CD14-positive monocyte (primary cell): ENCODE results near the gene CNOT1. TPM values are rescaled to one million over a fixed set of nuclear protein-coding genes. Genes with fewer than 3 reads are reported as not detected.
A peak's percentile ranks its signal among the peaks of the same experiment; 100 is the strongest.

Source experiments
- DNase-seq, 3 donors: peaks; one replicate each; pipeline ENCODE4 v3.0.0-alpha.2; 2011 to 2022
- H2AFZ ChIP-seq: 2 replicates; pipeline ENCODE4 v1.6.0; 2012; ENCODE audit warnings: mild to moderate bottlenecking, low read depth, low read length, inconsistent platforms; ENCODE audit not compliant: insufficient read depth, poor library complexity, severe bottlenecking
- H3K27ac ChIP-seq, 2 donors: 1 replicate in 1 of 2; 2 replicates in 1 of 2; pipeline ENCODE4 v1.5.1; 2012 to 2013; ENCODE audit warnings: low read length in 2 of 2, control low read depth in 1 of 2, inconsistent platforms in 1 of 2, low read depth in 1 of 2, mild to moderate bottlenecking in 1 of 2
- H3K27me3 ChIP-seq, 2 donors: one replicate each; pipeline versions ENCODE4 v1.6.0 to v1.6.1; 2011 to 2013; ENCODE audit warnings: low read length in 2 of 2; ENCODE audit not compliant: control insufficient read depth in 2 of 2, insufficient read depth in 2 of 2
- H3K36me3 ChIP-seq, 2 donors: replicated peaks in 1 of 2; 1 replicate in 1 of 2; 2 replicates in 1 of 2; pipeline versions ENCODE4 v1.5.1 to v1.6.1; 2012 to 2013; ENCODE audit warnings: low read length in 2 of 2, control low read depth in 1 of 2, inconsistent platforms in 1 of 2, mild to moderate bottlenecking in 1 of 2; ENCODE audit not compliant: insufficient read depth in 2 of 2, control insufficient read depth in 1 of 2
- H3K4me1 ChIP-seq, 2 donors: 1 replicate in 1 of 2; 2 replicates in 1 of 2; pipeline versions ENCODE4 v1.5.1 to v1.6.1; 2012 to 2013; ENCODE audit warnings: low read length in 2 of 2, control low read depth in 1 of 2, inconsistent platforms in 1 of 2, mild to moderate bottlenecking in 1 of 2, moderate library complexity in 1 of 2; ENCODE audit not compliant: insufficient read depth in 2 of 2, control insufficient read depth in 1 of 2
- H3K4me2 ChIP-seq: replicated peaks from 2 replicates; pipeline ENCODE3; 2012; ENCODE audit warnings: low read length, moderate library complexity, mild to moderate bottlenecking; ENCODE audit not compliant: poor library complexity, severe bottlenecking; ENCODE audit errors: extremely low read depth
- H3K4me3 ChIP-seq, 3 experiments: fragments of 200-600 bp in 1 of 3; sonication (generic) in 1 of 3; replicated peaks in 1 of 3; 1 replicate in 2 of 3; 2 replicates in 1 of 3; pipeline ENCODE4 v1.5.1; 2011 to 2013; ENCODE audit warnings: low read length in 3 of 3, mild to moderate bottlenecking in 3 of 3, control low read depth in 2 of 3, low read depth in 2 of 3, inconsistent platforms in 1 of 3, moderate library complexity in 1 of 3
- H3K79me2 ChIP-seq: 2 replicates; pipeline ENCODE4 v1.6.0; 2012; ENCODE audit warnings: mild to moderate bottlenecking, control low read depth, inconsistent platforms, low read length, moderate library complexity; ENCODE audit not compliant: insufficient read depth
- H3K9ac ChIP-seq: 2 replicates; pipeline ENCODE4 v1.6.0; 2017; ENCODE audit warnings: low read length, mild to moderate bottlenecking; ENCODE audit not compliant: insufficient read depth, poor library complexity, severe bottlenecking
- H3K9me3 ChIP-seq, 2 donors: replicated peaks in 1 of 2; 1 replicate in 1 of 2; 2 replicates in 1 of 2; pipeline versions ENCODE4 v1.5.1 to v1.6.1; 2012 to 2013; ENCODE audit warnings: low read length in 2 of 2, control low read depth in 1 of 2; ENCODE audit not compliant: control insufficient read depth in 1 of 2, insufficient read depth in 1 of 2
- H4K20me1 ChIP-seq: 2 replicates; pipeline ENCODE4 v1.6.0; 2012; ENCODE audit warnings: mild to moderate bottlenecking, low read length, control low read depth, moderate library complexity; ENCODE audit not compliant: insufficient read depth
- H3K27ac Mint-ChIP-seq, 7 donors: one replicate each; pipeline ENCODE4 v1.8.0; 2020; ENCODE audit warnings: mild to moderate bottlenecking in 7 of 7, mixed read lengths in 7 of 7, moderate library complexity in 6 of 7, inconsistent platforms in 2 of 7
- H3K27me3 Mint-ChIP-seq, 3 donors: one replicate each; pipeline ENCODE4 v1.8.0; 2021 to 2022; ENCODE audit warnings: low read depth in 3 of 3, mild to moderate bottlenecking in 3 of 3, mixed read lengths in 3 of 3, moderate library complexity in 3 of 3, inconsistent platforms in 1 of 3
- H3K36me3 Mint-ChIP-seq, 2 donors: one replicate each; pipeline ENCODE4 v1.8.0; 2020; ENCODE audit warnings: mixed read lengths in 2 of 2, inconsistent platforms in 1 of 2, mild to moderate bottlenecking in 1 of 2
- H3K4me1 Mint-ChIP-seq: one replicate; pipeline ENCODE4 v1.8.0; 2020; ENCODE audit warnings: mild to moderate bottlenecking, mixed read lengths
- H3K4me3 Mint-ChIP-seq, 2 donors: one replicate each; pipeline ENCODE4 v1.8.0; 2020; ENCODE audit warnings: mild to moderate bottlenecking in 2 of 2, mixed read lengths in 2 of 2, moderate library complexity in 1 of 2
- H3K9me3 Mint-ChIP-seq, 7 donors: one replicate each; pipeline ENCODE4 v1.8.0; 2020 to 2022; ENCODE audit warnings: mixed read lengths in 7 of 7, mild to moderate bottlenecking in 6 of 7, moderate library complexity in 6 of 7, inconsistent platforms in 2 of 7
- WGBS: methylation state at CpG from one replicate; pipeline ENCODE4 v1.1.5; 2013; ENCODE audit warnings: missing lambda C conversion rate; ENCODE audit not compliant: insufficient coverage; 5-methylcytosine and 5-hydroxymethylcytosine counted together
- intact Hi-C, 2 donors: fragments of 100-400 bp; cut with micrococcal nuclease; formaldehyde crosslinking; loops; one replicate each; pipeline versions ENCODE4 v1.15.0 to v1.15.1; 2023
- polyA plus RNA-seq, 3 donors: library from polyadenylated mRNA; depleted of rRNA in 1 of 3; unstranded in 2 of 3; stranded (reverse) in 1 of 3; fragments of 300-500 nt in 2 of 3; fragments of >200 nt in 1 of 3; fragmentation: Illumina TruSeq in 2 of 3; gene quantifications; 1 replicate in 2 of 3; 2 replicates in 1 of 3; pipeline ENCODE4 v1.2.3, GENCODE V29; 2012 to 2021
- TF ChIP-seq, protein P1 (sequence below): fragments of 200-600 bp; IDR thresholded peaks from one replicate; pipeline ENCODE4 v1.8.0; 2022; ENCODE audit warnings: antibody characterized with exemption, mild to moderate bottlenecking

CNOT1 gene
- polyA plus RNA-seq, 3 donors = 50.8 to 182 (median 60.8) TPM

DNA sequence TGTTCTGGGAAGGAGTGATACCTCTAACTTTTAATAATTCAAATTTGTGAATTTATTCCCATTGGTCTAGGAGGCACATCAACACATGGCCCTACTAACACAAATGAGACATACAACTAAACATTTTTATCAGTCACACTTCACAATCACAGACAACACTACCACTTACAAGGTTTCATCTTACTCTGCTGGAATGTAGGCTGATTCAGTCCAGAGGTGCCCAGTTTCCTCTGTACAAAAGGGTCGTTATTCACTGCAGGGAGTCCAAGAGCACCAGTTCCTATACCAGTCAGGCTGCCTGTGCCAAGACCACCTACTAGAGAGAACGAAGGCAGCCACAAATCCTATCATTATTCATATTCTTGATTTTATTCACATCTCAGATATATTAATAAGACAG lies 72.9 kb downstream of the CNOT1 start:
- Histone ChIP-seq H3K9me3 (no peaks in the 10 kb centered on the region), H3K27ac (no peak overlapping the region), H3K9ac (no peak overlapping the region), H4K20me1 (peaks cover 60% of the 10 kb centered on the region), H3K4me1 (no peaks in the 10 kb centered on the region), H3K4me2 (no peak overlapping the region), H2AFZ (no peak overlapping the region), H3K27me3 (no peaks in the 10 kb centered on the region), H3K4me3 (no peak overlapping the region), H3K36me3 (peaks cover 92 to 100% of the 10 kb centered on the region in 2 donors), H3K79me2 (peaks cover 11% of the 10 kb centered on the region)
- peaks cover 68 to 89% of the 10 kb centered on the region in 2 donors for H3K36me3 Mint-ChIP-seq
- TF ChIP-seq, protein P1, sequence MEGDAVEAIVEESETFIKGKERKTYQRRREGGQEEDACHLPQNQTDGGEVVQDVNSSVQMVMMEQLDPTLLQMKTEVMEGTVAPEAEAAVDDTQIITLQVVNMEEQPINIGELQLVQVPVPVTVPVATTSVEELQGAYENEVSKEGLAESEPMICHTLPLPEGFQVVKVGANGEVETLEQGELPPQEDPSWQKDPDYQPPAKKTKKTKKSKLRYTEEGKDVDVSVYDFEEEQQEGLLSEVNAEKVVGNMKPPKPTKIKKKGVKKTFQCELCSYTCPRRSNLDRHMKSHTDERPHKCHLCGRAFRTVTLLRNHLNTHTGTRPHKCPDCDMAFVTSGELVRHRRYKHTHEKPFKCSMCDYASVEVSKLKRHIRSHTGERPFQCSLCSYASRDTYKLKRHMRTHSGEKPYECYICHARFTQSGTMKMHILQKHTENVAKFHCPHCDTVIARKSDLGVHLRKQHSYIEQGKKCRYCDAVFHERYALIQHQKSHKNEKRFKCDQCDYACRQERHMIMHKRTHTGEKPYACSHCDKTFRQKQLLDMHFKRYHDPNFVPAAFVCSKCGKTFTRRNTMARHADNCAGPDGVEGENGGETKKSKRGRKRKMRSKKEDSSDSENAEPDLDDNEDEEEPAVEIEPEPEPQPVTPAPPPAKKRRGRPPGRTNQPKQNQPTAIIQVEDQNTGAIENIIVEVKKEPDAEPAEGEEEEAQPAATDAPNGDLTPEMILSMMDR = no peak
- H3K4me1 Mint-ChIP-seq = no peaks in the 10 kb centered on the region
- intact Hi-C loops = no loop called here
- WGBS = 100% methylated on average over 1 of the region's 2 CpGs
- DNase-seq = no peak
- H3K27me3 Mint-ChIP-seq = no peaks in the 10 kb centered on the region
- H3K4me3 Mint-ChIP-seq = no peak overlapping the region
- no peaks in the 10 kb centered on the region for H3K9me3 Mint-ChIP-seq
- no peak overlapping the region for H3K27ac Mint-ChIP-seq

DNA sequence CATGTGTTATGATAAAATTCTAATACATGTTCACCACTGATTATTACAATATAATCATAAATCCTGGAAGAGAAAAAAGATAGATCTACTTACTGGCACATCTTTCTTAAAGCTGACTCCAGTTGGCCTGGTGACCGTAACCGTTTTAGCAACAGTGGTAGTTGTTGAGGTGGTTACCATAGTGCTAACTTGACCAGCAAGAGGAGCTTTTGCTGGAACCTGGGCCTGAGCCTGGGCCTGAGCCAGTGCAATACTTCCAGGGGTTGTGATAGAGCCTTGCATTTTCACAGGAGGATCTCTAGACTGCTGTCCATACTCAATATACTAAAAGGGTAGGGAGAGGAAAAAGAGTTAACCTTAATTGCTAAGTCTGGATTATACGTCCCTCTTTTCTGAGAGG lies 78.1 kb downstream of the CNOT1 start:
- no peak overlapping the region for H3K27ac ChIP-seq
- H3K36me3 ChIP-seq = peaks cover 100% of the 10 kb centered on the region in 2 donors
- no peaks in the 10 kb centered on the region for H3K9me3 ChIP-seq
- no peak overlapping the region for H3K4me3 Mint-ChIP-seq
- H3K9ac ChIP-seq = no peak overlapping the region
- peak overlapping the region in 3 of 7 donors; percentile 8 to 84 (median 54) for H3K27ac Mint-ChIP-seq
- H3K27me3 ChIP-seq = no peaks in the 10 kb centered on the region
- H3K4me2 ChIP-seq = no peak overlapping the region
- no peaks in the 10 kb centered on the region for H3K27me3 Mint-ChIP-seq
- H3K36me3 Mint-ChIP-seq = peaks cover 85 to 98% of the 10 kb centered on the region in 2 donors
- 83% methylated on average over 2 of the region's 3 CpGs for WGBS
- H3K9me3 Mint-ChIP-seq = no peaks in the 10 kb centered on the region
- no peak for DNase-seq
- H2AFZ ChIP-seq = no peak overlapping the region
- peaks cover 47% of the 10 kb centered on the region for H4K20me1 ChIP-seq
- H3K4me1 Mint-ChIP-seq = no peaks in the 10 kb centered on the region
- no peak overlapping the region for H3K4me3 ChIP-seq
- intact Hi-C loops = no loop called here
- peaks cover 4% of the 10 kb centered on the region for H3K79me2 ChIP-seq
- H3K4me1 ChIP-seq = no peaks in the 10 kb centered on the region
- TF ChIP-seq, protein P1 = no peak
